ENCODE results near the gene RAD9A. TPM values are rescaled to one million over a fixed set of nuclear protein-coding genes. Genes with fewer than 3 reads are reported as not detected.
A peak's percentile ranks its signal among the peaks of the same experiment; 100 is the strongest.

The RAD9A gene
- total RNA-seq, 1 experiment from 2014 or later, result 55.1 TPM

DNA sequence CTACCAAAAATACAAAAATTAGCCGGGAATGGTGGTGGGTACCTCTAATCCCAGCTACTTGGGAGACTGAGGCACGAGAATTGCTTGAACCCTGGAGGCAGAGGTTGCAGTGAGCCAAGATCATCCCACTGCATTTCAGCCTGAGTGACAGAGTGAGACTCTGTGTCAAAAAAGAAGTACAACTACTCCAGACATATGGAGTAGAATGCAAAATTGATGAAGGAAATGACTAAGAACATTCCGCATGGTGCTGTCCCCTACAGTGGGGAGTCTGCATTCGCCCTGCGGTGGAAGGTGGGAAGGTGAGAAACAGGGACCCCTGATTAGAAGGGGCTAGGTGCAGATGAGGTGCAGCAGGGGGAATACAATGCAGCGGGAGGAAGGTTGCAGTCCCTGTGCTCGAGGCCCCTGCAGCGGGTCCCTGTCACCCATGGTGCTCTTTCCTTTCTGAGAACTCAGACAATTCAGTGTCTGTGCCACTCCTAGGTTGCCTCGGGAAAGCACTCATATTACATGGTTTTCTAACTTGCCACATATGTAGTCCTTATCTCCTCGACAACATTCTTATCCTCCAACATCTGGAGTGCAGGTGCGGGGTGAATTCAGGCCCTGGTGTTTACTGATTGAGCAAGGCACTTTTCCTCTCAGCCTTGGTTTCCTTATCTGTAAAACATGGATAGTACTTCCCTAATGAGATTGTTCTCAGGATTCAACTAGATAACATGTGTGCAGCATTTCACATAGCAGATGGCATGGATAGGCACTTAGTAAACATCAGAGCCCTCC is 43.6 kb upstream of the RAD9A start:
- Mint-ChIP-seq H3K9me3 (ENCODE audit: unreplicated experiment) (no peaks in the 10 kb centered on the region), H3K27ac (ENCODE audit: unreplicated experiment) (peak overlapping the region; percentile 28), H3K4me3 (ENCODE audit: unreplicated experiment) (peak overlapping the region; percentile 8), H3K27me3 (ENCODE audit: insufficient read depth, unreplicated experiment) (no peaks in the 10 kb centered on the region), H3K4me1 (ENCODE audit: low read depth, unreplicated experiment) (peaks cover 35% of the 10 kb centered on the region), H3K36me3 (ENCODE audit: insufficient read depth, unreplicated experiment) (peaks cover 9% of the 10 kb centered on the region)
- Histone ChIP-seq H3K27me3 (replicated peaks; ENCODE audit: control insufficient read depth, insufficient read depth, low read length) (no peaks in the 10 kb centered on the region), H3K4me1 (peaks cover 41% of the 10 kb centered on the region), H3K4me3 (ENCODE audit: low read depth, low read length) (no peak overlapping the region), H3K9me3 (no peaks in the 10 kb centered on the region), H3K36me3 (ENCODE audit: control insufficient read depth, insufficient read depth, low read length) (no peaks in the 10 kb centered on the region)
- intact Hi-C loops (cut with micrococcal nuclease; ENCODE audit: unreplicated experiment), result no loop called here
- CTCF ChIA-PET, result interaction anchor here (1.1 to 17.9 kb wide), 3 partner anchors 10 to 34 kb away, joined by 3 to 775 read pairs (median 55); partner anchors contain the start of gene CLCF1
- DNase-seq, result peak; percentile 69 to 74
- BruUV-seq (replicated peaks), result no TSS peak
- POLR2A ChIA-PET, result no interaction called here
- TF ChIP-seq CTCF (IDR thresholded peaks at IDR 0.05; ENCODE audit: insufficient read depth in 1 of 2, low read depth in 1 of 2, low read length in 1 of 2, severe bottlenecking in 1 of 2, unreplicated experiment in 1 of 2), result no peak

GRCh38 chr11:67349036-67349435 is 42.8 kb upstream of the RAD9A start:
- no peaks in the 10 kb centered on the region for H3K27me3 Mint-ChIP-seq (ENCODE audit: insufficient read depth, unreplicated experiment)
- ChIA-PET POLR2A (interaction anchor here (0.9 kb wide), 1 partner anchor 25 kb away, joined by 4 read pairs; no protein-coding TSS in a partner anchor), CTCF (interaction anchor here (0.6 to 17.9 kb wide), 3 partner anchors 9 to 44 kb away, joined by 3 to 775 read pairs (median 3); partner anchors contain the start of gene CLCF1)
- no peaks in the 10 kb centered on the region for H3K36me3 ChIP-seq (ENCODE audit: control insufficient read depth, insufficient read depth, low read length)
- no peak for TF ChIP-seq CTCF (IDR thresholded peaks at IDR 0.05; ENCODE audit: insufficient read depth in 1 of 2, low read depth in 1 of 2, low read length in 1 of 2, severe bottlenecking in 1 of 2, unreplicated experiment in 1 of 2)
- H3K4me3 ChIP-seq (ENCODE audit: low read depth, low read length), result no peak overlapping the region
- H3K27ac Mint-ChIP-seq (ENCODE audit: unreplicated experiment), result peak overlapping the region; percentile 28
- H3K4me1 ChIP-seq, result peaks cover 43% of the 10 kb centered on the region
- peaks cover 35% of the 10 kb centered on the region for H3K4me1 Mint-ChIP-seq (ENCODE audit: low read depth, unreplicated experiment)
- peak overlapping the region; percentile 8 for H3K4me3 Mint-ChIP-seq (ENCODE audit: unreplicated experiment)
- no TSS peak for BruUV-seq (replicated peaks)
- no peak for DNase-seq
- peaks cover 17% of the 10 kb centered on the region for H3K36me3 Mint-ChIP-seq (ENCODE audit: insufficient read depth, unreplicated experiment)
- intact Hi-C loops (cut with micrococcal nuclease; ENCODE audit: unreplicated experiment), result no loop called here
- no peaks in the 10 kb centered on the region for H3K9me3 Mint-ChIP-seq (ENCODE audit: unreplicated experiment)
- no peaks in the 10 kb centered on the region for H3K9me3 ChIP-seq
- H3K27me3 ChIP-seq (replicated peaks; ENCODE audit: control insufficient read depth, insufficient read depth, low read length), result no peaks in the 10 kb centered on the region

DNA sequence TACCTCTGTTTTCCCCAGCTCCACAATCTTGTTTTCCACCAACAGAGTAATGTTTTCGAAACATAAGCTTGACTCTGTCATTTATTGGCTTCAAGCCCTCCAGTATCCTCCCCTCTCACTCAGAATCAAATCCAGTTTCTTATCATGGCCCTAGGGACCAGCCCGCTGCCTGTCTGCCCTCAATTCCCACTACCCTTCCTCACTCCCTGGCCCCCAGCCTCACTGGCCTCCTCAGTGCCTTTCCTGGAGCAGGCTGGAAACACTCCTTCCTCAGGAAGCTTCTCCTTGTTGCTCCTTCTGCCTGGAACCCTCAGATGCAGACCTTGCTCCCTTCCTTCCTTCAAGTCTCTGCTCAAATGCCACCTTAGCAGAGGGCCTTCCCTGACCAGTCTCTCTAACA is 42.3 kb upstream of the RAD9A start:
- Histone ChIP-seq H3K36me3 (ENCODE audit: control insufficient read depth, insufficient read depth, low read length) (no peaks in the 10 kb centered on the region), H3K9me3 (no peaks in the 10 kb centered on the region), H3K4me1 (peaks cover 47% of the 10 kb centered on the region), H3K27me3 (replicated peaks; ENCODE audit: control insufficient read depth, insufficient read depth, low read length) (no peaks in the 10 kb centered on the region), H3K4me3 (ENCODE audit: low read depth, low read length) (no peak overlapping the region)
- TF ChIP-seq CTCF (IDR thresholded peaks at IDR 0.05; ENCODE audit: insufficient read depth in 1 of 2, low read depth in 1 of 2, low read length in 1 of 2, severe bottlenecking in 1 of 2, unreplicated experiment in 1 of 2), result no peak
- no peak for DNase-seq
- peaks cover 36% of the 10 kb centered on the region for H3K4me1 Mint-ChIP-seq (ENCODE audit: low read depth, unreplicated experiment)
- ChIA-PET CTCF (interaction anchor here (0.6 to 17.9 kb wide), 3 partner anchors 8 to 44 kb away, joined by 3 to 775 read pairs (median 3); partner anchors contain the start of gene CLCF1), POLR2A (interaction anchor here (0.9 kb wide), 1 partner anchor 25 kb away, joined by 4 read pairs; no protein-coding TSS in a partner anchor)
- peaks cover 17% of the 10 kb centered on the region for H3K36me3 Mint-ChIP-seq (ENCODE audit: insufficient read depth, unreplicated experiment)
- peak overlapping the region; percentile 5 for H3K27ac Mint-ChIP-seq (ENCODE audit: unreplicated experiment)
- H3K4me3 Mint-ChIP-seq (ENCODE audit: unreplicated experiment), result no peak overlapping the region
- no TSS peak for BruUV-seq (replicated peaks)
- H3K9me3 Mint-ChIP-seq (ENCODE audit: unreplicated experiment), result no peaks in the 10 kb centered on the region
- H3K27me3 Mint-ChIP-seq (ENCODE audit: insufficient read depth, unreplicated experiment), result no peaks in the 10 kb centered on the region
- intact Hi-C loops (cut with micrococcal nuclease; ENCODE audit: unreplicated experiment), result no loop called here

Measured in Caco-2 (cell line).